GM12878 (cell line): ENCODE data around the gene IDH3B. TPM values are rescaled to one million over a fixed set of nuclear protein-coding genes. Genes with fewer than 3 reads are reported as not detected.

Experiments
- ATF7 ChIP-seq: fragments of 450-650 bp; IDR thresholded peaks from 2 replicates; pipeline ENCODE4 v1.6.1; 2016; ENCODE audit warnings: low read depth, mild to moderate bottlenecking
- BCL11A ChIP-seq: IDR thresholded peaks from 2 replicates; pipeline ENCODE4 v1.6.1; 2011; ENCODE audit warnings: low read depth, low read length
- CREM ChIP-seq: IDR thresholded peaks from 2 replicates; pipeline ENCODE4 v1.6.1; 2014; ENCODE audit warnings: antibody characterized with exemption, low read depth
- EED ChIP-seq: sonication (generic); IDR thresholded peaks from 2 replicates; pipeline ENCODE4 v1.6.1; 2016; ENCODE audit warnings: antibody characterized with exemption, low read depth
- ETV6 ChIP-seq, 2 experiments: fragments of 450-650 bp in 1 of 2; IDR thresholded peaks in 1 of 2; conservative IDR thresholded peaks in 1 of 2; 2 replicates each; pipeline ENCODE4 v1.6.1; 2014; ENCODE audit warnings: antibody characterized with exemption in 1 of 2, borderline replicate concordance in 1 of 2, low read depth in 1 of 2, mild to moderate bottlenecking in 1 of 2, moderate library complexity in 1 of 2
- GABPA ChIP-seq: IDR thresholded peaks from 2 replicates; pipeline ENCODE4 v1.6.1; 2014; ENCODE audit warnings: antibody characterized with exemption, low read depth, mild to moderate bottlenecking, inconsistent platforms
- IKZF2 ChIP-seq, 2 experiments: fragments of 450-650 bp; IDR thresholded peaks; 2 replicates each; pipeline ENCODE4 v1.6.1; 2017; ENCODE audit warnings: mild to moderate bottlenecking in 2 of 2, moderate library complexity in 2 of 2
- KDM1A ChIP-seq: fragments of 200-600 bp; sonication (generic); IDR thresholded peaks from 2 replicates; pipeline ENCODE4 v1.6.1; 2016; ENCODE audit warnings: borderline replicate concordance
- POLR2AphosphoS5 ChIP-seq: IDR thresholded peaks from 2 replicates; pipeline ENCODE4 v1.6.1; 2011; ENCODE audit warnings: mild to moderate bottlenecking, low read length, inconsistent platforms
- RAD51 ChIP-seq: fragments of 450-650 bp; IDR thresholded peaks from 2 replicates; pipeline ENCODE4 v1.6.1; 2016; ENCODE audit warnings: moderate library complexity, mild to moderate bottlenecking, inconsistent platforms
- RB1 ChIP-seq: fragments of 450-650 bp; formaldehyde crosslinking; IDR thresholded peaks from 2 replicates; pipeline ENCODE4 v1.6.1; 2017; ENCODE audit warnings: mild to moderate bottlenecking, borderline replicate concordance
- RELA ChIP-seq: fragments of 450-650 bp; IDR thresholded peaks from 2 replicates; pipeline ENCODE4 v1.8.0; 2014; ENCODE audit warnings: borderline replicate concordance; ENCODE audit not compliant: partially characterized antibody
- polyA plus RNA-seq, 11 experiments: library from polyadenylated mRNA; depleted of rRNA in 4 of 11; unstranded in 6 of 11; stranded (reverse) in 5 of 11; fragments of >200 nt; fragmentation: Nextera tagmentation in 4 of 11; fragmentation: Illumina TruSeq in 1 of 11; extraction: Ambion mirVana in 4 of 11; extraction: Trizol in 1 of 11; gene quantifications; 1 replicate in 1 of 11; 2 replicates in 10 of 11; pipeline versions ENCODE4 v1.2.1 to v1.2.3, GENCODE V29; 2011 to 2016; ENCODE audit warnings: inconsistent platforms in 2 of 11, missing spikeins in 2 of 11, low read depth in 1 of 11
- total RNA-seq, 4 experiments: library from RNA; depleted of rRNA in 3 of 4; stranded (reverse); fragments of >200 nt in 3 of 4; fragmentation: Illumina TruSeq in 1 of 4; extraction: Trizol in 1 of 4; gene quantifications; 2 replicates each; pipeline versions ENCODE4 v1.2.1 to v1.2.3, GENCODE V29; 2013 to 2021
- TF ChIP-seq, protein P1 (sequence below): IDR thresholded peaks from 2 replicates; pipeline ENCODE4 v1.6.1; 2012; ENCODE audit warnings: mild to moderate bottlenecking, low read depth, low read length
- TF ChIP-seq, protein P2 (sequence below): fragments of 150-350 bp; IDR thresholded peaks from 2 replicates; pipeline ENCODE4 v1.6.1; 2016; ENCODE audit warnings: low read depth, low read length
- TF ChIP-seq, protein P3 (sequence below): IDR thresholded peaks from 2 replicates; pipeline ENCODE4 v1.6.1; 2011; ENCODE audit warnings: low read depth, mild to moderate bottlenecking, low read length, moderate library complexity, borderline replicate concordance; ENCODE audit errors: extremely low read depth
- TF ChIP-seq, protein P4 (sequence below): fragments of 450-650 bp; conservative IDR thresholded peaks from 2 replicates; pipeline ENCODE4 v1.6.1; 2017; ENCODE audit warnings: mild to moderate bottlenecking, moderate library complexity
- TF ChIP-seq, protein P5 (sequence below): IDR thresholded peaks from 2 replicates; pipeline ENCODE4 v1.6.1; 2012; ENCODE audit warnings: low read length, inconsistent platforms

Gene IDH3B
- total and polyA plus RNA-seq, 10 of the 15 experiments (the other 5 are each of a cell fraction or from before 2014, with no cell fraction given), result 65.3 to 177 (median 121) TPM

DNA sequence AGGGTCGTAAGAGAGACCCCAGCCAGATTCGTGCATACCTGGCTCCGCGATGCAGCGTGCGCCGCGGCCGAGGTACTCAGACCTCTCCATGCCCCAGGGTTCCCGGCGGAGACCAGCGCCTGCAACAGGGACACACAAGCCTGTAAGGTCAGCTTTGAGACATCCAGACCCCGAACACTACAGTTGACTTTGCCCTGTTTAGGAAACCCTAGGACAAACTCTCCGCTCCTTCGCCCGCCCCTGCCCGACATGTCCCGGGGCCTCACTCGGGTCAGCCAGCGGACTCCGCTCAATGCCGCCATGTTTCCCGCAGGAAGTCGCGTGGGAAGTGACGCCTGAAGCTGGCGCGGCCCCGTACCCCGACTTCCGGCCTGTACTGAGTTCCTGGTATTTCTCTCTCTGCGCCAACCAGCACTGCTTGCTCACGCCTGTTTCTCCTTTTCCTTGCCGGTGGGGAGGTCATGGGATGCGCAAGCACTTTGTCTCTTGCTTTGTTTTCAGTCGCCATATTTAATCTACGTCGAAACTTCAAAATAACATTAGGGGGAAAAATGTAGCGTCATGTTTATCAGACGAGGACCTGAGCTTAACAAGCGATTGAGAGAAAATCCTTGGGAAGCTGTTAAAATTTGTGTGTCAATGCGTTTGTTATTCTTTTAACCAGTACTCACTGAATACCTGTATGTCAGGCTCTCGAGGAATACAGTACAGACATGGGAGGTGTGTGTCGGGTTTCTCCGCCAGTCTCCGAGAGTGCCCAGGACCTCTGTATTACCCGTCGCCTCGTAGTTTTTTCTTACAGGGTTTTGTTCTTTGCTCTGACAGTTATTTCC, at the start of gene IDH3B (continued):
- TF ChIP-seq, protein P1, sequence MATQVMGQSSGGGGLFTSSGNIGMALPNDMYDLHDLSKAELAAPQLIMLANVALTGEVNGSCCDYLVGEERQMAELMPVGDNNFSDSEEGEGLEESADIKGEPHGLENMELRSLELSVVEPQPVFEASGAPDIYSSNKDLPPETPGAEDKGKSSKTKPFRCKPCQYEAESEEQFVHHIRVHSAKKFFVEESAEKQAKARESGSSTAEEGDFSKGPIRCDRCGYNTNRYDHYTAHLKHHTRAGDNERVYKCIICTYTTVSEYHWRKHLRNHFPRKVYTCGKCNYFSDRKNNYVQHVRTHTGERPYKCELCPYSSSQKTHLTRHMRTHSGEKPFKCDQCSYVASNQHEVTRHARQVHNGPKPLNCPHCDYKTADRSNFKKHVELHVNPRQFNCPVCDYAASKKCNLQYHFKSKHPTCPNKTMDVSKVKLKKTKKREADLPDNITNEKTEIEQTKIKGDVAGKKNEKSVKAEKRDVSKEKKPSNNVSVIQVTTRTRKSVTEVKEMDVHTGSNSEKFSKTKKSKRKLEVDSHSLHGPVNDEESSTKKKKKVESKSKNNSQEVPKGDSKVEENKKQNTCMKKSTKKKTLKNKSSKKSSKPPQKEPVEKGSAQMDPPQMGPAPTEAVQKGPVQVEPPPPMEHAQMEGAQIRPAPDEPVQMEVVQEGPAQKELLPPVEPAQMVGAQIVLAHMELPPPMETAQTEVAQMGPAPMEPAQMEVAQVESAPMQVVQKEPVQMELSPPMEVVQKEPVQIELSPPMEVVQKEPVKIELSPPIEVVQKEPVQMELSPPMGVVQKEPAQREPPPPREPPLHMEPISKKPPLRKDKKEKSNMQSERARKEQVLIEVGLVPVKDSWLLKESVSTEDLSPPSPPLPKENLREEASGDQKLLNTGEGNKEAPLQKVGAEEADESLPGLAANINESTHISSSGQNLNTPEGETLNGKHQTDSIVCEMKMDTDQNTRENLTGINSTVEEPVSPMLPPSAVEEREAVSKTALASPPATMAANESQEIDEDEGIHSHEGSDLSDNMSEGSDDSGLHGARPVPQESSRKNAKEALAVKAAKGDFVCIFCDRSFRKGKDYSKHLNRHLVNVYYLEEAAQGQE, result peak; percentile 45; the same call in 1 of the 2 replicates
- TF ChIP-seq IKZF2 (IDR thresholded peaks at IDR 0.05) (no peak), RAD51 (peak; percentile 19; the same call in 1 of the 2 replicates), RB1 (peak; percentile 72; the same call in 1 of the 2 replicates), BCL11A (no peak), GABPA (peak; percentile 100), ATF7 (peak; percentile 27; the same call in 1 of the 2 replicates), EED (no peak), CREM (peak; percentile 100), POLR2AphosphoS5 (peak; percentile 98), RELA (peak; percentile 39), KDM1A (no peak), ETV6 (conservative IDR thresholded peaks at IDR 0.05 in 1 of 2, IDR thresholded peaks at IDR 0.05 in 1 of 2; ENCODE audit: borderline replicate concordance in 1 of 2, low read depth in 1 of 2) (peak in 1 of 2 experiments; percentile 81; a peak in 2 of 4 replicates)
- TF ChIP-seq, protein P2, sequence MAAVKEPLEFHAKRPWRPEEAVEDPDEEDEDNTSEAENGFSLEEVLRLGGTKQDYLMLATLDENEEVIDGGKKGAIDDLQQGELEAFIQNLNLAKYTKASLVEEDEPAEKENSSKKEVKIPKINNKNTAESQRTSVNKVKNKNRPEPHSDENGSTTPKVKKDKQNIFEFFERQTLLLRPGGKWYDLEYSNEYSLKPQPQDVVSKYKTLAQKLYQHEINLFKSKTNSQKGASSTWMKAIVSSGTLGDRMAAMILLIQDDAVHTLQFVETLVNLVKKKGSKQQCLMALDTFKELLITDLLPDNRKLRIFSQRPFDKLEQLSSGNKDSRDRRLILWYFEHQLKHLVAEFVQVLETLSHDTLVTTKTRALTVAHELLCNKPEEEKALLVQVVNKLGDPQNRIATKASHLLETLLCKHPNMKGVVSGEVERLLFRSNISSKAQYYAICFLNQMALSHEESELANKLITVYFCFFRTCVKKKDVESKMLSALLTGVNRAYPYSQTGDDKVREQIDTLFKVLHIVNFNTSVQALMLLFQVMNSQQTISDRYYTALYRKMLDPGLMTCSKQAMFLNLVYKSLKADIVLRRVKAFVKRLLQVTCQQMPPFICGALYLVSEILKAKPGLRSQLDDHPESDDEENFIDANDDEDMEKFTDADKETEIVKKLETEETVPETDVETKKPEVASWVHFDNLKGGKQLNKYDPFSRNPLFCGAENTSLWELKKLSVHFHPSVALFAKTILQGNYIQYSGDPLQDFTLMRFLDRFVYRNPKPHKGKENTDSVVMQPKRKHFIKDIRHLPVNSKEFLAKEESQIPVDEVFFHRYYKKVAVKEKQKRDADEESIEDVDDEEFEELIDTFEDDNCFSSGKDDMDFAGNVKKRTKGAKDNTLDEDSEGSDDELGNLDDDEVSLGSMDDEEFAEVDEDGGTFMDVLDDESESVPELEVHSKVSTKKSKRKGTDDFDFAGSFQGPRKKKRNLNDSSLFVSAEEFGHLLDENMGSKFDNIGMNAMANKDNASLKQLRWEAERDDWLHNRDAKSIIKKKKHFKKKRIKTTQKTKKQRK, result peak; percentile 6; the same call in 1 of the 2 replicates
- TF ChIP-seq, protein P3, sequence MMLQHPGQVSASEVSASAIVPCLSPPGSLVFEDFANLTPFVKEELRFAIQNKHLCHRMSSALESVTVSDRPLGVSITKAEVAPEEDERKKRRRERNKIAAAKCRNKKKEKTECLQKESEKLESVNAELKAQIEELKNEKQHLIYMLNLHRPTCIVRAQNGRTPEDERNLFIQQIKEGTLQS, result peak; percentile 91; the same call in 1 of the 2 replicates
- TF ChIP-seq, protein P4, sequence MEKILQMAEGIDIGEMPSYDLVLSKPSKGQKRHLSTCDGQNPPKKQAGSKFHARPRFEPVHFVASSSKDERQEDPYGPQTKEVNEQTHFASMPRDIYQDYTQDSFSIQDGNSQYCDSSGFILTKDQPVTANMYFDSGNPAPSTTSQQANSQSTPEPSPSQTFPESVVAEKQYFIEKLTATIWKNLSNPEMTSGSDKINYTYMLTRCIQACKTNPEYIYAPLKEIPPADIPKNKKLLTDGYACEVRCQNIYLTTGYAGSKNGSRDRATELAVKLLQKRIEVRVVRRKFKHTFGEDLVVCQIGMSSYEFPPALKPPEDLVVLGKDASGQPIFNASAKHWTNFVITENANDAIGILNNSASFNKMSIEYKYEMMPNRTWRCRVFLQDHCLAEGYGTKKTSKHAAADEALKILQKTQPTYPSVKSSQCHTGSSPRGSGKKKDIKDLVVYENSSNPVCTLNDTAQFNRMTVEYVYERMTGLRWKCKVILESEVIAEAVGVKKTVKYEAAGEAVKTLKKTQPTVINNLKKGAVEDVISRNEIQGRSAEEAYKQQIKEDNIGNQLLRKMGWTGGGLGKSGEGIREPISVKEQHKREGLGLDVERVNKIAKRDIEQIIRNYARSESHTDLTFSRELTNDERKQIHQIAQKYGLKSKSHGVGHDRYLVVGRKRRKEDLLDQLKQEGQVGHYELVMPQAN, result peak; percentile 42
- TF ChIP-seq, protein P5, sequence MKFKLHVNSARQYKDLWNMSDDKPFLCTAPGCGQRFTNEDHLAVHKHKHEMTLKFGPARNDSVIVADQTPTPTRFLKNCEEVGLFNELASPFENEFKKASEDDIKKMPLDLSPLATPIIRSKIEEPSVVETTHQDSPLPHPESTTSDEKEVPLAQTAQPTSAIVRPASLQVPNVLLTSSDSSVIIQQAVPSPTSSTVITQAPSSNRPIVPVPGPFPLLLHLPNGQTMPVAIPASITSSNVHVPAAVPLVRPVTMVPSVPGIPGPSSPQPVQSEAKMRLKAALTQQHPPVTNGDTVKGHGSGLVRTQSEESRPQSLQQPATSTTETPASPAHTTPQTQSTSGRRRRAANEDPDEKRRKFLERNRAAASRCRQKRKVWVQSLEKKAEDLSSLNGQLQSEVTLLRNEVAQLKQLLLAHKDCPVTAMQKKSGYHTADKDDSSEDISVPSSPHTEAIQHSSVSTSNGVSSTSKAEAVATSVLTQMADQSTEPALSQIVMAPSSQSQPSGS, result peak; percentile 40; the same call in 1 of the 2 replicates
